Neuronal stem cell (in vitro differentiated cells): ENCODE data around the gene EMX2.
A peak's percentile ranks its signal among the peaks of the same experiment; 100 is the strongest.

Experiments
- DNase-seq: peaks from one replicate; pipeline ENCODE4 v3.0.0-alpha.2; 2013; ENCODE audit warnings: low spot score
- H2AFZ ChIP-seq: one replicate; pipeline ENCODE4 v1.6.1; 2013; ENCODE audit warnings: mild to moderate bottlenecking, low read length, inconsistent platforms
- H2AK5ac ChIP-seq: 2 replicates; pipeline ENCODE4 v1.6.1; 2013; ENCODE audit warnings: low read depth, mild to moderate bottlenecking, inconsistent platforms, low read length, moderate library complexity, mixed read lengths
- H2BK120ac ChIP-seq: 2 replicates; pipeline ENCODE4 v1.6.1; 2013; ENCODE audit warnings: low read depth, mild to moderate bottlenecking, inconsistent platforms, low read length, moderate library complexity, mixed read lengths
- H2BK12ac ChIP-seq: one replicate; pipeline ENCODE4 v1.6.1; 2013; ENCODE audit warnings: low read length, inconsistent platforms
- H2BK15ac ChIP-seq: 2 replicates; pipeline ENCODE4 v1.6.1; 2013; ENCODE audit warnings: mild to moderate bottlenecking, low read length, inconsistent platforms, mixed read lengths
- H2BK5ac ChIP-seq: one replicate; pipeline ENCODE4 v1.6.1; 2013; ENCODE audit warnings: inconsistent platforms, mild to moderate bottlenecking, low read length, moderate library complexity
- H3K14ac ChIP-seq: one replicate; pipeline ENCODE4 v1.6.1; 2013; ENCODE audit warnings: low read length, inconsistent platforms
- H3K18ac ChIP-seq: 2 replicates; pipeline ENCODE4 v1.6.1; 2013; ENCODE audit warnings: low read length, inconsistent platforms
- H3K23ac ChIP-seq: 2 replicates; pipeline ENCODE4 v1.6.1; 2013; ENCODE audit warnings: low read depth, mild to moderate bottlenecking, mixed read lengths, low read length, inconsistent platforms; ENCODE audit not compliant: poor library complexity
- H3K27ac ChIP-seq: replicated peaks from 3 replicates; pipeline ENCODE4 v1.5.1; 2013; ENCODE audit warnings: low read length, inconsistent platforms
- H3K27me3 ChIP-seq, 3 experiments: 2 replicates each; pipeline ENCODE4 v1.6.1; 2013; ENCODE audit warnings: low read length in 3 of 3, mild to moderate bottlenecking in 2 of 3, inconsistent platforms in 1 of 3, low read depth in 1 of 3, mixed read lengths in 1 of 3, moderate library complexity in 1 of 3; ENCODE audit not compliant: control insufficient read depth in 3 of 3, insufficient read depth in 3 of 3
- H3K36me3 ChIP-seq, 2 donors: replicated peaks in 1 of 2; 2 replicates each; pipeline ENCODE4 v1.6.1; 2013; ENCODE audit warnings: low read length in 2 of 2; ENCODE audit not compliant: control insufficient read depth in 2 of 2, insufficient read depth in 2 of 2
- H3K4ac ChIP-seq: 2 replicates; pipeline ENCODE4 v1.6.1; 2013; ENCODE audit warnings: inconsistent platforms, mild to moderate bottlenecking, low read length, moderate library complexity
- H3K4me1 ChIP-seq, 2 donors: 1 replicate in 1 of 2; 2 replicates in 1 of 2; pipeline ENCODE4 v1.6.1; 2013; ENCODE audit warnings: low read length in 2 of 2, low read depth in 1 of 2; ENCODE audit not compliant: control insufficient read depth in 2 of 2, insufficient read depth in 1 of 2
- H3K4me2 ChIP-seq: one replicate; pipeline ENCODE4 v1.6.1; 2013; ENCODE audit warnings: mild to moderate bottlenecking, low read length, inconsistent platforms; ENCODE audit not compliant: insufficient read depth, poor library complexity, severe bottlenecking
- H3K4me3 ChIP-seq, 2 donors: 2 replicates each; pipeline ENCODE4 v1.5.1; 2013; ENCODE audit warnings: low read length in 2 of 2, mild to moderate bottlenecking in 2 of 2, inconsistent platforms in 1 of 2, moderate library complexity in 1 of 2
- H3K79me1 ChIP-seq: one replicate; pipeline ENCODE4 v1.6.1; 2013; ENCODE audit warnings: low read depth, mild to moderate bottlenecking, inconsistent platforms, low read length, moderate library complexity
- H3K9ac ChIP-seq: one replicate; pipeline ENCODE4 v1.6.1; 2013; ENCODE audit warnings: mild to moderate bottlenecking, low read depth, low read length, inconsistent platforms; ENCODE audit not compliant: poor library complexity
- H3K9me3 ChIP-seq, 2 donors: replicated peaks in 1 of 2; 2 replicates each; pipeline versions ENCODE3 to v1.6.1; 2013; ENCODE audit warnings: low read length in 2 of 2, mild to moderate bottlenecking in 2 of 2, inconsistent platforms in 1 of 2, low read depth in 1 of 2, mixed read lengths in 1 of 2, moderate library complexity in 1 of 2; ENCODE audit not compliant: control insufficient read depth in 2 of 2, insufficient read depth in 1 of 2
- H4K8ac ChIP-seq: one replicate; pipeline ENCODE4 v1.6.1; 2013; ENCODE audit warnings: low read depth, mild to moderate bottlenecking, inconsistent platforms, low read length, moderate library complexity
- H4K91ac ChIP-seq: one replicate; pipeline ENCODE4 v1.6.1; 2013; ENCODE audit warnings: low read length, low read depth, mild to moderate bottlenecking, inconsistent platforms; ENCODE audit not compliant: poor library complexity
- WGBS, 2 donors: extraction: QIAGEN DNeasy Blood & Tissue Kit; methylation state at CpG; one replicate each; pipeline ENCODE4 v1.1.7; 2013; ENCODE audit warnings: missing lambda C conversion rate in 2 of 2, mixed read lengths in 1 of 2; ENCODE audit not compliant: insufficient read length in 2 of 2, insufficient replicate concordance in 1 of 2; ENCODE audit errors: extremely low coverage in 2 of 2; 5-methylcytosine and 5-hydroxymethylcytosine counted together

EMX2 gene

DNA sequence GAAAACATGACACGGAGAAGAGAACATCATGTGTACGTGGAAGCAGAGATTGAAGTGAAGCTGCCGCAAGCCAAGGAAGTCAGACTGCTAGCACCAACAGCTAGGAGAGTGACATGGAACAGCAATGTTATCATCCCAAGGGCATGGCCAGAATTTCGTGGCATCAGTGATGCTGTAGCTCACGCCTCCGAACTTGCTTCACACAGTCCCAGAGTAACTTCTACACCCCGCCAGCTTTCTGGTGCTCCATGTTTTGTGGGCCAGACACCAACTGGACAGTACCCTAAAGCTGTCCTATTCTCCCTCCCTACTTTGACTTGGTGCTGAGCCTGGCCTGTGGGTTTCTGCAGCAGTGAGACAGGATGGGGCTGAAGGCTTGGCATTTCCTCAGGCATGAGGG lies 33.0 kb upstream of the EMX2 start:
- Histone ChIP-seq H2BK120ac (no peak overlapping the region), H2BK15ac (no peak overlapping the region), H3K27ac (no peak overlapping the region), H2BK12ac (no peak overlapping the region), H2AFZ (no peak overlapping the region), H3K18ac (no peak overlapping the region), H2AK5ac (no peak overlapping the region), H3K4me2 (no peak overlapping the region), H4K8ac (no peak overlapping the region), H3K79me1 (no peaks in the 10 kb centered on the region), H3K27me3 (peaks cover 0 to 7% (median 0%) of the 10 kb centered on the region in 3 experiments), H3K36me3 (no peaks in the 10 kb centered on the region), H3K4me1 (peaks cover 0 to 2% of the 10 kb centered on the region in 2 donors), H3K4me3 (no peak overlapping the region), H2BK5ac (no peak overlapping the region), H3K9ac (no peak overlapping the region), H3K23ac (no peak overlapping the region), H3K14ac (no peak overlapping the region), H3K4ac (no peak overlapping the region), H4K91ac (no peak overlapping the region), H3K9me3 (peaks cover 0 to 1% of the 10 kb centered on the region in 2 donors)
- DNase-seq = no peak
- no CpG with 5 or more reads among the region's 7 CpGs for WGBS, 2 donors

DNA sequence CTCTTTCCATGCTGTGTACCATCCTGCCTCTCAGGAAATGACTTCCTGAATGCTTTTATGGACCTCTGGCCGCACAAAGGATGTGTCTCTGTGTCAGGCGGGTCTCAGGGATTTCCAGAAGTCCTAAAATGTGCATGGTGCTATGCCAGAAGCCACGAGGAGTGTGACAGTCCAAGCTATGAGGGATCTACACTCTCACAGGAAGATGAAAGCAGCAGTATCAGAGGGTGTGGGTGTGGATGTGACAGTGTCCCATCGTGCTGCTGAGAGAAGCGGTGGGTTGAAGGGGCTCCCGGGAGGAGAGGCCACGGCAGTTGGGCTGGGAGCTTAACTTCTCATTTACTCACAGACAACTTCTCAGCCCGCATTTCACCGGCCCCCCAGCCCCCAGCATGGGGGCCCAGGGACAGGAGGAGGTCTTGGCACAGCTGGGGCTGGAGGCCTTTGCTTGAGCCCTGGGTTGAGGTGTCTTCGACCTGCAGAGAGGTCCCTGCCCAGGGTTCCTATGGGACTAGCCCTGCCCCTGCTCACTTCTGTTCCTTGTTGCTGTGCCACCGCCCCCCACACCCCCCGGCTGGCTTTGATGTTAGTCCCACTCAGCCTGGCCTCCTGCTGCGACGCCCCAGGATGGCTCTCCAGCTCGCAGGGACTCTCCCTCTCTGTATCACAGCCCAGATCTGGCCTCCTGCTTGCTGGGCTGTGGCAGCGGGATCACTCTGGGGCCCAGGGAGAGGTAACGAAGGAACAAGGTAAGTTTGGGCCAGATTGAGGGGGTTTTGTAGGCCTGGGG lies 30.8 kb upstream of the EMX2 start:
- no peaks in the 10 kb centered on the region for H3K27me3 ChIP-seq
- no peak overlapping the region for H3K27ac ChIP-seq
- no peaks in the 10 kb centered on the region for H3K79me1 ChIP-seq
- H3K4ac ChIP-seq = no peak overlapping the region
- H3K18ac ChIP-seq = peak overlapping the region; percentile 60
- H2AK5ac ChIP-seq = peak overlapping the region; percentile 30
- H4K91ac ChIP-seq = no peak overlapping the region
- H2BK120ac ChIP-seq = no peak overlapping the region
- H2BK12ac ChIP-seq = no peak overlapping the region
- no peak overlapping the region for H4K8ac ChIP-seq
- peak overlapping the region; percentile 55 for H2BK5ac ChIP-seq
- no peak overlapping the region for H3K9ac ChIP-seq
- H3K36me3 ChIP-seq = no peaks in the 10 kb centered on the region
- H3K4me3 ChIP-seq = no peak overlapping the region
- no peak overlapping the region for H3K4me2 ChIP-seq
- H3K14ac ChIP-seq = peak overlapping the region; percentile 10
- DNase-seq = no peak
- WGBS, 2 donors = no CpG with 5 or more reads among the region's 17 CpGs
- no peak overlapping the region for H3K23ac ChIP-seq
- H2AFZ ChIP-seq = no peak overlapping the region
- peaks cover 0 to 1% of the 10 kb centered on the region in 2 donors for H3K9me3 ChIP-seq
- H2BK15ac ChIP-seq = no peak overlapping the region
- H3K4me1 ChIP-seq = peaks cover 0 to 2% of the 10 kb centered on the region in 2 donors

DNA sequence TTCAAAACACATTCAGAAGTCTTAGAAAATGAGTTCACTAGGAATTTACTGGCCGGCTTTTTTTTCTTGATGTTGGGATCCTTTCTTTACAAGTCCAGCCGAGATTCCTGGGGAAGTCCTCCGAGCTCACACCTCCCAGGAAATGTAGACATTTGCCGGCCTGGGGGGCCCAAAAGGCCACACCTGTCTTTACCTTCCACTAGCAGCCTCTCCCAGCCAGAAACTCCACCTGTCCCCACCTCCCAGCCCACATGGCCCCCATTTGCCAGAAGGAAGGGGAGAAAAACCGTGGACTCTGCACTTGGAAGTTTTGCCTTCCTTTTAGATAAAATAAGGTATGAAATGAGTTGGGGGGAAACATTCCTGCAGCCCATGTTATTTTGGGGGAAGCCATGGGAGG lies 27.6 kb upstream of the EMX2 start:
- Histone ChIP-seq H2BK120ac (peak overlapping the region; percentile 14), H3K4me3 (no peak overlapping the region), H3K9ac (no peak overlapping the region), H3K36me3 (no peaks in the 10 kb centered on the region), H2AK5ac (no peak overlapping the region), H4K91ac (no peak overlapping the region), H2AFZ (no peak overlapping the region), H3K23ac (no peak overlapping the region), H2BK5ac (no peak overlapping the region), H3K4ac (no peak overlapping the region), H4K8ac (no peak overlapping the region), H3K27me3 (peaks cover 0 to 4% (median 0%) of the 10 kb centered on the region in 3 experiments), H2BK15ac (no peak overlapping the region), H3K79me1 (no peaks in the 10 kb centered on the region), H3K27ac (no peak overlapping the region), H2BK12ac (no peak overlapping the region), H3K18ac (no peak overlapping the region), H3K9me3 (peaks cover 0 to 1% of the 10 kb centered on the region in 2 donors), H3K14ac (no peak overlapping the region), H3K4me2 (no peak overlapping the region), H3K4me1 (peaks cover 0 to 5% of the 10 kb centered on the region in 2 donors)
- DNase-seq = no peak
- no CpG with 5 or more reads among the region's 5 CpGs for WGBS, 2 donors

DNA sequence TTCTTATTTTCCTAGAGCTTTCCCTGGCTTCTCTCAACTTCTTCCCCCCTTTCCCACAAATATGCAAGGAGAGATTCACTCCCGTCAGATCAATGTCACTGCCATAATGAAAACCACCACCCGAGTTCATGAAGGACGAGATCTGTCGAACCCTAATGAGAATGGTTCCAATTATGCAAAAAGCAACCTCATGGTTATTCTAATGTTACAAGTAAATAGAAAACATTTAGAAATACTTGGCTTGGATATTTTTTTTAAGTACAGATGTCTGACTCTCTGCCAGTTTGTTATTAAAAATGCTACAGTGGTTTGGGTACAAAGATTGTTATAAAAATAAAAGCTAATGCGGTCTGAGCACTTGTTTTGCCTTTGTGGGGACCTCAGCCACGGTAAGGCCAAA lies 25.9 kb upstream of the EMX2 start:
- H2AK5ac ChIP-seq = no peak overlapping the region
- peaks cover 0 to 5% of the 10 kb centered on the region in 2 donors for H3K4me1 ChIP-seq
- no peak overlapping the region for H3K4ac ChIP-seq
- peaks cover 0 to 9% (median 0%) of the 10 kb centered on the region in 3 experiments for H3K27me3 ChIP-seq
- no peaks in the 10 kb centered on the region for H3K79me1 ChIP-seq
- no CpG with 5 or more reads among the region's 6 CpGs for WGBS, 2 donors
- H3K14ac ChIP-seq = no peak overlapping the region
- H3K27ac ChIP-seq = no peak overlapping the region
- no peak overlapping the region for H2BK12ac ChIP-seq
- H2BK15ac ChIP-seq = no peak overlapping the region
- H4K8ac ChIP-seq = no peak overlapping the region
- H3K4me3 ChIP-seq = no peak overlapping the region
- H3K9me3 ChIP-seq = peaks cover 0 to 1% of the 10 kb centered on the region in 2 donors
- H2AFZ ChIP-seq = no peak overlapping the region
- H3K36me3 ChIP-seq = no peaks in the 10 kb centered on the region
- no peak overlapping the region for H3K18ac ChIP-seq
- H3K4me2 ChIP-seq = no peak overlapping the region
- no peak overlapping the region for H3K9ac ChIP-seq
- no peak for DNase-seq
- no peak overlapping the region for H2BK5ac ChIP-seq
- no peak overlapping the region for H4K91ac ChIP-seq
- H3K23ac ChIP-seq = no peak overlapping the region
- H2BK120ac ChIP-seq = no peak overlapping the region
